NOMO-1 treated with dmso at 0.1 percent for 144 hours (cell line): ENCODE measurements around the gene SCN10A.

Experiments
- DNase-seq: peaks from one replicate; lab custom pipeline; 2025; ENCODE audit not compliant: unreplicated experiment; lab: John Stamatoyannopoulos, UW

The SCN10A gene

DNA sequence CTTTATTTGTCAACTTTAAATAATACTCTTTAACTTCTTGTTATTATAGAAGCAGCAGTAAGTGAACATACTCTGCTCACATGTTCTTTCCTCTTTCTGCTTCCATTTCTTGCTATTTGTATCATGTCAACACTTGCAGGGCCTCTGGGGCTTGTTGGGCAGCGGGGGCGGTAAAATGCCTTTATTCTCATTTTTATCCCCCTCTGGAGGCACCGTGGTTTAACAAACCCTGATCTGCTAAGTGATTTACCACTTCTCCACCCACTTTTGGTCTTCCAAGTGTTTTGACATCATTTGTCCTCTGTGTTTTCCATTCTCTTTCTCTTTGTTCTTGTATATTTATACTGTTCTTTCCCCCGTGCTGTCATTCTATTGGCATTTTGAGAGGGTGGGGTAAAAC is 33.9 kb downstream of the SCN10A start:
- no peak for DNase-seq

DNA sequence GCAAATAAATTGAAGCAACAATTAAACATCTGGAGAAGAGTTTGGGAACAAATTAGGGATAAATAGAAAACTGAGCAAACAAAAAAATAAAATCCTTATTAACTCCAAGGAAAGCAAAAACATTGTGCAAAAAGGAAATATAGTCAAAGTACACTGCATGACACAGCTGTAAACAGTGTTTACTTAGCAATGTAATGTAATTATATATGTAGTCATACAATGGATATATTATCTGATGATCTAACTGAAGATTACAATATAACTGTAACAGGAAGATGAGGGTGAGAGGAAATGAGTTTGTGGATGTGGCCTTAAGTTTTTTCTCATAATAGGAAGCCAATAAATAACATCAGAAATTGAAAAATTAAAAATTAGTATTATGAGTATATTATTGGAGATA is 42.5 kb downstream of the SCN10A start:
- DNase-seq: no peak

DNA sequence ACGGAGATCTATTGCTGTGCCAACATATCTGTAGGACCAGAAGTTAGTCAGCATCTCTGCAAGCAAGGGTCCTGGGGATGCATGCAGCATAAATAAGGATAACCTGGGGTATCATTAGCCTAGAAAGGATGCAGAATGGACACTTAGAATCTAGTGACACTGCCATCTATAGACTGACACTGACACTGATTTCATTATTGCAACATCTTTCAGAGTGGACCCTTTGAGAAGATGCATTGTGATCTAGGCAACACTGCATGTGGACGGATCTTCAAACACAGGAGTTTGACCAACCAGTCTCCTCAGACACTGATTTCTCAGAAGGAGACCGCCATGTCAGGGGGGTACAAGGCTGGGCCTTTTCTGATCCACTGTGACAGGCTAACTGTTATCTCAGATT is 52.4 kb downstream of the SCN10A start:
- no peak for DNase-seq

DNA sequence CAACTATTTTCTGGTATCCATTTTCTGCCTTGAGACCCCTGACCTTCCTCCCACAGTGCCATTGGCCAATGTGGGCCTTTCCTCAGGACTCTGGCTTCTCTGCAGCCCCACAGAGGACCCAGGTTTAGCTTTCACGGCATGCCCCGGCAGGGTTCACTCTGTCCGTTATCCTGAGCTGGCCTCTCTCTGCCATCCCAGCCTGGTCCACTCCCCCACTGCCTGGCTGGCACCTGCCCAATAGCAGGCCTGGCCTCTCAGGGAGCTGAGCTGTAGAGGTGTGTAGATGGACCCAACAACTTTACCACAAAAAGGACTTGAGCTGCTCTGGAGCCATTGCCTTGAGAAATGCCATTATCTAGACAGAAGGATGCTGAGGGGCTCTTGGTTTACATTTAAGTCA is 57.5 kb downstream of the SCN10A start:
- no peak for DNase-seq

DNA sequence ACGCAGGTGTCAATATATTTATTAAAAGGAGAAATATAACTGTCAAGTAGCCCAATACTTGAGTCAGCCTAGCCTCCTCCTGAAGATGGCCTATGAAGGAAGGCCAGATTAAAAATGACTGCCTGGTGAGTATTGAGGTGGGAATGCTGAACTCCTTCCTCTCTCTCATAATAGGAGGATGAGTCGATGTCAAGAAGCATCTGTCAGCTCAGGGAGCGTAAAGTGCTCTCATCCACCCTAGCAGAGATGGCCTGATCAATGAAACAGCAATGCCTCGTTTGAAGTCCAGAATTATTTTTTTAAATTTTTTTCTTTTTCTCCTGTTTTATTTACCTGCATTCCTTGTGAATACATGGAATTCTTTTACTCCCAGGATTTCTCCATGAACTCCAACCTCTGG is 58.3 kb downstream of the SCN10A start:
- no peak for DNase-seq

DNA sequence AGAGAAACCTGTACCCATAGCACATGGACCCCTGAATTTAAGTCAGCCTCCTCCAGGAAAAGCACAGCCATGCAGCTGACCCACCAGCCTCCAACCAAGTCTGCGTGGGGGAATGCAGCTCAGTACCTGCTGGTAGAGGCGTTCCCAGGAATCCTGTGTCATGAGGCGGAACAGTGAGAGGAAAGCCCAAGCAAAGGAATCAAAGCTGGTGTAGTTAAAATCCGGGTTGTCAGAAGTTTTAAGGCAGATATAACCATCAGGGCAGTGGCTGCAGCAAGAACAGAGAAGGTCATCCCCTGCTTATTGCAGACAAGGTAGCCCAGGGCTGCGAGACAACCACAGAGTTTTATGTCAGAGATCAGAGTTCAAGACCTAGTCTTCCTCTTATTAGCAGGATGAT is 59.1 kb downstream of the SCN10A start:
- no peak for DNase-seq

DNA sequence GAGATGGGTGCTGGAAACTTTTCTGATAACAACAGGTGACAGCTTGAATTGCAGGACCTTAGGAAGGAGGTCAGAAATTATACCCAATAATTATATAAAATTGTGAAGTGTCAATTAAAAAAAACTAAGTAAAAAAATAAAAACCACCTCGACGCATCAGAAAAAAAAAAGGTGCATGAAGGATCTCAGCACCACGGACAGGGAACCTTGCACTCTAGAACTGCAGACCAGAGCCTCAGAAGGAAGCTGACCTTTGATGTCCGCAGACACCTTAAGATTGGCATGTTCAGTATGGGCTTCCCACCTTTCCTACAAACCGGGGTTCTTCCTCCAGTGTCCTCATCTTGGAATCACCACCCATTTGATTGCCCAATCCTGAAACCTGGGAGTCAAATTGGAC is 60.9 kb downstream of the SCN10A start:
- DNase-seq: no peak

DNA sequence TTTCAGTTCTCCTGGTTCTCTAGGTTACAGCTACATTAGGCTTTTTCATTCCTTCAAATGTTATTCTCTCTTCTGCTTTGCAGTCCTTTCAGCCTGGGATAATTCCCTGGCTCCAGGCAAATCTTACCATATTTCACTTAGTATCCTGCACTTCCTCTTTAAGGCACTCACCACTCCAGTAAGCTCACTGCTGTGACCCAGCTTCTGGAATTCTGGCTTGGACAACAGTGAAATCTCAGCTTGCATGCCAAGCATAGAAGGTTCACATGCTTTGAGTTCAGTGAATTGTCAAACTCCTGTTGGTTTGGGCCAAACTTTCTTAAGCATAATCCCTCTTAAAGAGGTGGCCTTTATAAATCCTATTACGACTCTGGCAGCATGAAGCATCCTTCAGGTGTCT is 69.4 kb downstream of the SCN10A start:
- no peak for DNase-seq

DNA sequence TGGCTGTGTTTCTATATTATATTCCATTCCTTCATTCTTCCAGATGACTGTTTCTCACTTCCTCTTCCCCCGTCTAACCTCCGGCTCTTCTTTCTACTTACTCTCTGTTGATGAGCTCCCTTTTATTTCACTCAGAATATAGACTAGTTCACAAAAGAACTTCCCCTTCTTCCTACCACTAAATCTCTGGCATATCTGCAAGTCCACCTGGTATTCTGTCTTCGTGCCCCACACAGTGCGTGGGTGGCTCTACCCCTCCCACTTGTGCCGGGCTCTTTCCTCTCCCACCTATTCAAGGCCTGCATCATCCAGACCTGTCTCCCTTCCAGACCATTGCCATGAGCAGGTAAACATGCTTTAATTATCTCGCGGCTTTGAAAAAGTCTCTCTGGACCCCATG is 73.0 kb downstream of the SCN10A start:
- DNase-seq: no peak

DNA sequence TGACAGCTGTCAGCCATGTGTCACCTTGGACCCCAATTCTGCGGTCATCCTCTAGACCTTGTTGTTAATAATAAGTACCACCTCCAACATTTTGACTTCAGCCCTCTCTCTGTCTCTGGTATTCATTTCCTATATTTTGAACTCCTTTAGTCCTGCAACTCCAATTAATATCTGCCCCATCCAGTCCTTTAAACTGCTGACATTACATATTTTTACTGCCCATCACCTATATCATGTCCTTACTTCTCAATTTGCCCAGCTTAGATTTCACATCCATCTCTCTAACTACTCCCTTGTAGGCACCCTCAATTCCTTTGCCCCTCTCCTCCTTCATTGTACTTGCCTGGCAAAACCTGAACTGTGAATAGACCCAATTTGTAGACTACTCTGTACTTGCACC is 73.5 kb downstream of the SCN10A start:
- no peak for DNase-seq

DNA sequence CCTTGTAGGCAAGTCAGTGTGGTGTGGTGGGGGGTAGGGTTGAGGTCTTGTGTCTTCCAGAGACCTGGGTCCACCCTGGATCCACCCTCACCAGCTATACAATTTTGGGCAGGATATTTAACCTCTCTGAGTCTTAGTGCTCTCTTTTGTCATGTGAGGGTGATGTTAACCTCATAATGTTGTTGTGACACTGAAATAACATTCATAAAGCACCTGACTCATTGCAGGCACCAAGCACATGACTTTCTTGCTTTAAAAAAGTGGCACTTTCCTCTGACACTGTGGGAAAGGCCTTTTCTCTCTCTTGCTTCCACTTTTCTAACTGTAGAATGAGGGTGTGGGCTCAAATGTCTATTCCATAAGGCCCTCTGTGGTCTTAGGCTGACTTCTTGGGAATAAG is 75.5 kb downstream of the SCN10A start:
- DNase-seq: no peak

DNA sequence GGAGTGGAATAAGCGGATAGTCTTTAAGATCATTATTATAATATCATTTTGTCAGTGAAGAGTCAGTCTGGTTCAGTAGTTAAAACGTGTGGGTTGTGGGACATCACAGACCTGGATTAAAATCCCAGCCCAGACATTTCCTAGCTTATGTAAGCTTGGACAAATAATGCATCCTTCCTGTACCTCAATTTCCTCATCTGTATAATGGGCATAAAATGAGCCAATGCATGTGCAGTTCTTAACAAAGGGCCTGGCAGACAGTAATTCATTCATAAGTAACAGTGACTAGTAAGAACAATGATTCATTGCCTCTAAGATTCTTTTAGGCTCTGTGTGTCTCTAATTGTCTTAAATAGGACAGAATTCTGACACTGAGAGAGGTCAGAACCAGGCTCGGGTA is 76.1 kb downstream of the SCN10A start:
- no peak for DNase-seq

DNA sequence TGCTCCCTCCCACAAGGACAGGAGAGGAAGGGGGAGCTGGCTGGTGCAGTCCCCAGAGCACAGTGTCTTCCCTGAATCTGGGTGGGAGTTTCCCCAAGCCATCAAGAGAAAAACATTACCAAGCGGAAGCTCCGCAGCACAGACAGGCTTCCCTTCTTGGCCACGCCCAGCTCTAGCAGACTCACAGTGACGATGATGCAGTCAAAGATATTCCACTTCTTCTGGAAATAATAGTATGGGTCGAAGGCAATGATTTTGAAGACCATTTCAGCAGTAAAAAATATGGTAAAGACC is 76.7 kb downstream of the SCN10A start:
- DNase-seq: no peak

DNA sequence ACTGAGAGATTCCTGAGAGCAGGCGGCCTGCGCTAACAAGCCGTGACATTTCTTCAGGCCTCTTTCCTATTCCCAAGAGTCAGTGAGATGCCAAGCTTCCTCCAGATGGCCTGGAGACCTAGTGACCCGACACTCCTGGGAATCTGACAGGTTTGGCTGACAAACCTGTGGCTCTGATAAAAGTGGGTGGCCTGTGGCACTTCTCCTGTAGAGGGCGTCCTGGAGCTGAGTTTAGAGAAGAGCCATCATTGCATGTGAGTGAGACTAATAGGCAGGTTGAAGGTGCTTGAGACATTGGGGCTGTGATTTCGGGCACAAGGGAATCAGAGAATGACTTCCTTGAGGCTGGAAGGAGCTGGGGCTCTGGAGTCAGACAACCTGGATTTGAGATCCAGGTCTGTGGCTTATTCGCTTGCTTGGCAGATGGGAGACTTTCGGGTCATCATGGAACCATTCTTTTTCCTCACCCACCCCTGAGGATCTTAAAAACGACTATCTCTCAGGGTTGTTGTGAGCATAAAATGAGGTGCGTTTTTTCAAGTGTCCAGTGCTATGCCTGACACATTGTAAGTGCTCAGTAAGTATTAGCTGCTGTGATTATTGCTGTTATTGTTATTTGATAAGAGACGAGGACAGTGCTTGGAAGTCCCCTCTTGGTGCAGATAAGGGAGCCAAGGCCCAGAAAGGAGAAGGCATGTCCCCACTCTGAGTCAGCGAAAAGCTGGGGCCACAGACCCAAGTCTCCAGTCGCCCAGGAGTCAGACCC is 77.2 kb downstream of the SCN10A start:
- DNase-seq: no peak

DNA sequence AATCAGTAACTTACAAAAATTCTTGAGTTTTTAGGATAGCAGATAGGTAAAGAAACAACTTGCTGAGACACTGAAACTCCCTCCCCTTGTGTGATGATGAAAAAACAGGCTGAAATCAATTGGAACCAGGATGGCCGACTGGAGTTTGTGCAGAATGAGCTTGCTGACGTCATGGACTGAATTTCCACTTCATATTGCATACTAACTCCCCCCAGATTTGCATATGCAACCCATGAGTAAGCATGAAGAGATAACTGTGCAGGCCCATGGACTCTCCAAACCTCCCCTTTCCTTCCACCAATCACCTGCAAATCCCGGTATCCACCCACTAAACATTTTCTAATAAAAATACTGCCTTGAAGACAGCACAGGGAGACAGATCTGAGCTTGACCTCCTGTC is 84.5 kb downstream of the SCN10A start:
- DNase-seq: no peak

DNA sequence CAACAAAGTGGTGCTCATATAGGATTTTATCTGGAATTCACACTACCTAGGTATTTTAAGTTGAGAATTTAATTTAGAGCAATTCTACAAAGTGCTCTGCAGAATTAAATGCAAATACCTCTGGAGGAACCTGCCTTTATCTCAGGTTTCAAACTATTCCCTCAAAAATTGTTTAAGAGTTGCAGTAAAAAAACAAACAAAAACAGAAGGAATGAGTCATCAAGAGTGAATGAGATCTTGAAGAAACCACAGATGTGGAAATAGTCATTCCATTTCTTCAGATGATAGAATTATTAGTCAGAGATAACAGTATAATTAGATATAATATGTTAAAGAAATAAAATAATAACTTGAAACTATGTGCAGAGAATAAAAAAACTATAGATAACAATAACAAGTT is 85.7 kb downstream of the SCN10A start:
- DNase-seq: no peak

DNA sequence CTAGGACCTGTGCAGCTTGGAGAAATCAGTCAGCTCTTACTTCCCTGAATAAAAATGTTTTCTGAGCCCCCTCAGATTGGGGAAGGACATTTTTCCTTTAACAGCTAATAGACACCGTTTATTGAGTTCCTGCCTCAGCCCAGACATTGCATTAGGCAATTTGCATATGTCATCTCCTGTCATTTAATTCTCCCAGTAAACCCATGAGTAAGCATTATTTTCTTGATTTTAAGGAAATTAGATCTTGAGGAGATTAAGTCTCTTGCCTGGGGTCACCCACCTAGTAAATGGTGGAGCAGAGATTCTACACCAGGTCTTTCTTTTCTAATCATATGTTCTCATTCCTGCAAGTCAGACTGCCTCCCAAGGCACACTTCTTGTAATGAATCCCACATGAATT is 88.0 kb downstream of the SCN10A start:
- DNase-seq: no peak

DNA sequence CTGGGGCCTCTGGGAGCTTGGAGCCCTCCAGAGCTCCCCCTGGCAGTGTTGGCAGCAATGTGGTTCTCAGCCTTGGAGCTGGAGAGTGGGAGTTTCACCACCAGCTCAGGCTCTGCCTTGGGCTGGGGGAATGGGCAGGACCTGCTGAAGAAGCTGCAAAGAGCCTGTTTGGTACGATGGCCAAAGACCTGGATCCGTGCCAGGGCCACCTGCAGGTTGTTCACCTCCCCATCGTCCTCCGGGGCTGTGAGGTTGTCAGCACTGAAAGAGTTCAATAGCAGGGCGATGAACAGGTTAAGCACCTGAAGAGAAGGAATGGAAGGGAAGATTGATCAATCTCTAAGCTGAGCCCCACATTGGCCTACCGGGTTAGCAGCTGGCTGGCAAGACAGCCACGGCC is 89.3 kb downstream of the SCN10A start:
- no peak for DNase-seq

DNA sequence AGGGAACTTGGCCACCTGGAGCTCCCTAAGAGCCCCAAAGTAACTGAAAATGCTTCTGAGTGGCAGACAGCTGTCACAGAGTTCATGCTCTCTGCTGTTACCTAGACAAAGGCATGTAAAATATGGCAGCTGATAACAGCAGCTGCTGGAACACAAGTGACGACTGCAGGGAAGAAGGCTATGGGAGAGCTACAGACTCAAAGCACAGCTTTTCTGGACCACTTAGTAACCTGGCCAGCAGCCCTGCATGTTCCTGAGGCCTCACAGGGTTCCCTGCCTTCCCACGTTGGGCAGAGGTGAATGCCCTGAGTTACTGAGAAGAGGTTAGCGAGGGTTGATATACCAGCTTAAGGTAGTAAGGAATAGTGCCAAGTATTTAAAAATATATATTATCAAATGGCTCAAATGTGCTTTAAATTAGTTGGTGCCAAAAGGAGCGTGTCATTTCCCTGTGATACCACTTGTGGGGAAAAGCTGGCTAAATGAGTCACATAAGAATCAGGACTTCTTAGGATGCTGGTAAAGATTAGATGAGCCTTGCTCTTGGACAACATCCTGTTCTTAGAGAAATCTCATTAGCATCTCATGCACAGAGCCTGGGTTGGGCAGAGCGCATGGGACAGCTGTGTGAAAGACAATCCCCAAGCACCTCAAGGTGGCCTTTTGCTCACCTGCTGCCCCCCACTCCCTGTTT is 90.1 kb downstream of the SCN10A start:
- DNase-seq: no peak

DNA sequence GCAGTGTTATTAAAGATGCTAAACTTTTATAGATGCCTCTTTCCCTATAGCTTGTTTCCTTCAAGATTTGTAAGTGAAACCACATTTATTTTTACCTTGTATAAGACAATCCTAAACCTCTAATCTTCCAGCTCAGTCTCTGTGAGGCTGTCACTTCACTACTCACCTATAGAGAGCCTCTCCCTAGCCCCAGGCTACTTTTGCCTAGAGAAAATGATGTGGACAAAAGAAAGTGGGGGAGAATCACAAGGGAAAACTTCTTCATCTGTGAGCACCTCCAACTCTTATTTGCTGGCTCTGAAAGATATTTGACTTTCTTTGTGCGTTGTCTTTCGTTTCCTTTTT is 91.7 kb downstream of the SCN10A start:
- no peak for DNase-seq

DNA sequence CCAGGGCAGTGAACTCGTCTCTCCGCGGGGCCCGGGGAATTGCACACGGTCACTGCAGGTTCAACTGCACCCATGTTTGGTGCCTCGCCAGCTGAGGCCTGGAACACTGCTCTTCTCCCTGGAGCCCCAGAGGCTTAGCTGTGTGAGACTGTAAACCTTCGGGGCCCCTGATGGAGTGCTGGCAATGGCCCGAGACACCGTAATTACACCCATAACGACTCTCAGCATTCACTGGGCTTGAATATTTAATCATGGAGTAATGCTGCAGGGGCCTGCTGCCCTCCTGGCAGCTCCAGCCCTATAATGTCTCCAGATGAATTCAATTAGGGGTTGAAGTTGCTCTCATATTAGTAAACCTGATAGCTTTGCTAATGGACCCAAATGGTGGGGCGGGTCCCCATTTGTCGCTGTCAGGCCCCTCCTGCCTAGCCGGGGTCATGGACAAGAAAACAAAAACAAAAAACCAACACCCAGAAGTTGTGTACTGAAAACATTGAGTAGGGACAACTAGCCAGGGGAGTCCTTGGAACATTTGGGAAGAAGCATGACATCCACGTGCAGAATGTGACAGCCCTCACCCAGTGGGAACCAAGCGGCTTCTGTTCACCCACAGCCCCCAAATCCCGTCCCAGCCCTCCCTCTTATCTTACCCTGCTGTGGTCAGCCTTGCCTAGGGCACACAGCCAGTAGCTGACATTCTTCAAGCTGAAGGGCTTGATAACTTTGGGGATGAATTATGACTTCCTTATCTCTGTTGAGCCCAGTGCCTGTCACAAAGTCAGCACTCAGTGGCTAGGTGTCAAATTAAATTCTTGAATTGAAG is 92.2 kb downstream of the SCN10A start:
- no peak for DNase-seq

DNA sequence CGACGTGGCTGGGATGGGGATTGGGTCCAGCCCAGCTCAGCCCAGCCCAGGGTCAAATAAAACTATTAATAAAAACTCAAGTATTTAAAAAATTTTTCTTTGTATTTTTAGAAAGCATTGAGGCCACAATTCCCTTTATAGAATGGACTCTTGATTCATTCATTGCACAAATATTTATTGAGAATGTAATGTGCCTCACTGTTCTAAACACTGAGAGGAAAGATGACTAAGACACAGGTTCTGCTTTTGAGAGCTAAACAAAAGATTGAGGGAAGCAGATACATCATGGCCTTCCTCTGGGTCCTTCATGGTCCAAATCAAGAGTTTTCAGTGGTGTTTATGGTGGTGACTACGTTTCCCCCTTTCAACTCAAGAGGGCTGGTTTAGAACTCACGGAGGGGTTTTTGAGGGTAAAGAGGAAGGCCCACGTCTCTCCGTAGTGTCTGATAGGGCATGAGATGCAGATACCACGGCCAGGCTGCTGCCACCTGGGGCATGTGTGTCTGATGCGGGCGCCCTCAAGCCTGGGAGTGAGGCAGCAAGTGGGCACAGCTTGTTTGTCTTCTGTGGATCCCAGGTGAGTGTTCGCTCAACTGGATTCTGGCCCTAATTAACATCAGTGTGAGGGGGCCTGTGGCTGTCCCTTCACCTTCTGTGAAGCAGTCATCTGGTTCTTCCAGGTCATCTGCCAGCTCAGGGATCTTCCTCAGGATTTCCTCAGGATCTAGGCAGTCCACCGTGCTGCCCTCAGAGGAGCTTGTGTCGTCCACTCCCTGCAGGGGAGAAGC is 93.0 kb downstream of the SCN10A start:
- DNase-seq: no peak
